ENCODE results near the gene TCF19.

- TF ChIP-seq POLR2AphosphoS5 (IDR thresholded peaks at IDR 0.05) = no peak
- TF ChIP-seq CTCF (IDR thresholded peaks at IDR 0.05) = no peak
These were observed 15.0 kb downstream of the TCF19 start for GRCh38 chr6:31173406-31173805.
